ELR (cell line): ENCODE measurements around the gene OR10H5.
"Not testable (repeated sequence)": the region's sequence is repeated elsewhere in the genome, so short reads cannot be mapped to it uniquely, and the experiment has no call there.

ENCODE experiments used
- DNase-seq: peaks from one replicate; pipeline ENCODE4 v3.0.0-alpha.2; 2015; ENCODE audit warnings: low read depth

OR10H5 gene

DNA sequence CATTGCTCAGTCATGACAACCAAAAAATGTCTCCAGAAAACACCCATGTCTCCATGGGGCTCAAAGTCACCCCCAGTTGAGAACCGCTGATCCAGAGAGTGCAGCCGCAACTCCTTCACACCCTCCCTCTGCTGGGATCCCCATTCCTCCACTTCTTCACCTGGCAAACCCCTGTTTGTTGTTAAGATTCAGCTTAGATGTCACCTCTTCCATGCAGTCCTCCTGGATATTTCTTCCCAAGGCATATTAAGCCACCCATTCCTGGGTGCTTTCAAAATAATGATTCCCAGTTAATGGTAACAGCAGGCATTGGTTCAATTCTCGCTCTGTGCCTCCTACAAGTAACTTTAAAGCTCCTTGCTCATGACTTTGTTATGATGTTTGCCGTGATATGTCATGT is 24.0 kb downstream of the OR10H5 start:
- DNase-seq = no peak

DNA sequence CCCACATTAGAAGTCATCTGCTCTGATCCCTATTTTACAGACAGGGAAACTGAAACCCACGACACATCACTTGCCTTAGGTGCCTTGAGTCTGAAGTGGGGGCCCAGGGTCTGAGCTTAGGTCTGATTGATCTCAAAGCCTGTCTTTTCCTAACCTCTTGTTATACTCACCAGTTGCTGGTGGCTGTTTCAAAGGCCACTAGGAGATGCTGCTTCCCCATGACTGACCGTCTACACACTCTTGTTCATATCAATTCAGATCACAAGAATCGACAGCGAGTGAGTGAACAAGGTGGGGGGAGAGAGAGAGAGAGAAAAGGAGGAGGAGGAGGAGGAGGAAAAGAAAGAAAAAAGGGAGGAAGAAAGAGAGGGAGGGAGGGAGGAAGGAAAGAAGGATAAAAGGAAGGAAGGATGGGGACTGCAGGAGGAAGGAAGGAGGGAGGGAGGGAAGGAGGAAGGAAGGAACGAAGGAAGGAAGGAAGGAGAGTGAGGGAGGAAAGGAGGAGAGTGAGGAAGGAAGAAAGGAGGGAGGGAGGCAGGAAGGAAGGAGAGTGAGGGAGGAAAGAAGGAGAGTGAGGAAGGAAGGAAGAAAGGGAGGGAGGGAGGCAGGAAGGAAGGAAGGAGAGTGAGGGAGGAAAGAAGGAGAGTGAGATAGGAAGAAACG is 24.7 kb downstream of the OR10H5 start:
- DNase-seq = peak; percentile 6

DNA sequence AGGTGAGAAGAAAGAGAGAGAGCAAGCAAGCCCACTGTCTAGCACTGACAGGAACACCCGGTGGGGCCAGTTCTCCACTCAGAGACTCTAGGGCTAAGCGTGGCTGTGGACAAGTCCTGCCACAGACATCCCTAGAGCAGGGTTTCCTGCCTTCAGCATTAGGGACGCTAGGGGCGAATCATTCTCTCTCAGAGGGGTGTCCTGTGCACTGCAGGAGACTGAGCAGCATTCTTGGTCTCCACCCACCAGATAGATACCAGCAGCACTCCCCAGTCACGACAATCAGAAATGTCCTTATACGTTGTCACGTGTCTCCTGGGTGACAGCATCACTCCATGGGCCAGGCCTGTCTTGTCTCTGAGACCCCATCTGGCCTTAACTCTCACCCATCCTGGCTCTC is 26.5 kb downstream of the OR10H5 start:
- DNase-seq = no peak

DNA sequence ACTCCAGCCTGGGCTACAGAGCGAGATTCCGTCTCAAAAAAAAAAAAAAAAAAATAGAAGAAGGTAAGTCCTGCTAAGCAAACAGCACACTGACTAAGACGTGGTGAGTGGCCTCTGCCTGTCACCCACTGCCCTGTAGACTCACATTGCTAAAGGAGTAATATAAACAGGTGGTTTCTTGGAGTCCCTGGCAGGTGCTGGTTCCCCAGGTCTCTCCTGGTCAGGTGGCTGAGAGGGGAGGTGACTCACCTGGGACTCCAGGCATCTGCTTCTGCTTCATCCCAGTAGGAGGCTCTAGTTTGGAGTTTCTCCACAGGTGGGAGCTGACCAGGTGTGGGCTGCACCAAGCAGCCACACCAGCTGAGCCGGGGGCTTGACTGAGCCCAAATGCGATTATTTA is 27.8 kb downstream of the OR10H5 start, which contains the start of gene OR10H1:
Gene OR10H1, minus strand, starts transcription at position 359 of the 400 bp plus-strand sequence. CDS start 7,627 bp downstream, outside the sequence.
- no peak for DNase-seq

DNA sequence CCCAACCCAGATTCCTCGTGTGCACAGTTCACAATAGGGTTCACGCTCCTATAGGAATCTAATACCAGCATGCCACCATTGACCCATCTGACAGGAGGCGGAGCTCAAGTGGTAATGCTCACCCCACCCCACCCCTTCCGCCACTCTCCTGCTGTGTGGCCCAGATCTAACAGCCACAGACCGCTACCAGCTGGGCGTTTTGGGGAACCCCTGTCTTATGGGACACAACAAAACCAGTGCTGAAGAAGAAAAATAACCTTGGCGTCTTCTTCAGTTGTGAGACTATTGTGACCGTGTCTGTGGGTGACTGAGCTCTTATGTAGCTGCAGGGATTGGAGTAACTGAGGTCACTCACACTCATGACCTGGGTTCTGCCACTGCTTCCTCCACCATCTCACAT is 33.2 kb downstream of the OR10H5 start:
- DNase-seq = no peak

DNA sequence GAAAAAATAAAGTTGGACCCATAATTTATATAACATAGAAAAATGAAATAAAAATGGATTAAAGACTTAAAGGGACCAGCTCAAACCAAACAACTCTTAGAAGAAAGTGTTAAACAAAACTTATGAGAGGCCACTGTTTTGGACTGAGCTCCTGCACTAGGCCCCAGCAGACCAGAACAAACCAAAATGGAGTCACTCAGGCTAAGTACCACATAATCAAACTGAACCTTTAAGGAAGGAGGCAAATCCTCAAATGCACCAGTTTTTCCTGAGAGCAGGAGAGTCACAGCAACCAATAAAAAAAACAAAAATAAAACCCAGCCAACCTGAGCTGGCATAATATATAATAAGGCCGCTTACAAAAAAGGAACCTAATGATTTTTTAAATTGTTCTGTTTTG is 38.3 kb downstream of the OR10H5 start:
- no peak for DNase-seq

DNA sequence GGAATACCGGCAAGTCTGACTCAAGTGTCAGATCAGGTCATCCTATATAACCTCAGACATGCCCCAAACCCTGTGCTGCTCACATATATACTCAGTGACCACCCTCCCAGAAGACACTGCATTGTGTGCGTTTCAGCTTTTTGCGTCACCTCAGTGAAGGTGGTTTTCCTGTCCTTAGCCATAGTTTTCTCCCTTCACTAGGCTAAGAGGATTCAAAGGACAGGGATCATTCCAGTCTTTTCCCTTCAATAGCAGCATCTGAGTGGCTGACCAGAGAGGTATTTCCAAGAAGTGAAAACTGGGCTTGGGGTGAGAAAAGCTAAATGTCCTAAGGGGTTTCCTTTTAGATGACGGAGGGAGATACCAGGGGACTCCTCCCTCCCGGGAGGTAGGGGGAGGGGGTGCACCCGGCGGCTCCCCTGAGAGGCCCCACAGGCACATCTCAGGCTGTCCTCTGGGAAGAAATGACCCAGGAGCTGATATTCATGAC is 40.7 kb downstream of the OR10H5 start:
- DNase-seq = no peak

DNA sequence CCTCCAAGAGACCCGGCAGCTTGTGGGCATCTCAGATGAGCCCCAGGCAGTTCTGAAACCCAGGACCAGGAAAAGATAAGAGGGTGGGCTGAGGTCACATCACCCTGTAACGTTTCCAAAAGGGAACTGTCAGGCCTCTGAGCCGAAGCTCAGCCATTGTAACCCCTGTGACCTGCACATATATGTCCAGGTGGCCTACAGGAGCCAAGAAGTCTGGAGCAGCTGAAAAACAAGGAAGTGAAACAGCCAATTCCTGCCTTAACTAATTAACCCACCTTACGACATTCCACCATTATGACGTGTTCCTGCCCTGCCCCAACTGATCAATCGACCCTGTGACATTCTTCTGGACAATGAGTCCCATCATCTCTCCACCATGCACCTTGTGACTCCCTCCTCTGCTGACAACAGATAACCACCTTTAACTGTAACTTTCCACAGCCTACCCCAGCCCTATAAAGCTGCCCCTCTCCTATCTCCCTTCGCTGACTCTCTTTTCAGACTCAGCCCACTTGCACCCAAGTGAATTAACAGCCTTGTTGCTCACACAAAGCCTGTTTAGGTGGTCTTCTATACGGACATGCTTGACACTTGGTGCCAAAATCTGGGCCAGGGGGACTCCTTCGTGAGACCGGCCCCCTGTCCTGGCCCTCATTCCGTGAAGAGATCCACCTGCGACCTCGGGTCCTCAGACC is 41.3 kb downstream of the OR10H5 start:
- DNase-seq = not testable (repeated sequence)

DNA sequence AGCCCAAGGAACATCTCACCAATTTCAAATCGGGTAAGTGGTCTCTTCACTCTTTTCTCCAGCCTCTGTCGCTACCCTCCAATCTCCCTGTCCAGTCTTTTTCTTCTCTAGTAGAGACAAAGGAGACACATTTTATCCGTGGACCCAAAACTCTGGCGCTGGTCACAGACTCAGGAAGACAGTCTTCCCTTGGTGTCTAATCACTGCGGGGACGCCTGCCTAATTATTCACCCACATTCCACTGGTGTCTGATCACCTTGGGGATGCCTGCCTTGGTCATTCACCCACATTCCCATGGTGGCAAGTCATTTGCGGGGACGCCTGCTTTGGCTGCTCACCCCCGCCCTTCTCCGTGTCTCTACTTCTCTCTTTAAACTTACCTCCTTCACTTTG is 41.8 kb downstream of the OR10H5 start:
- DNase-seq = no peak

DNA sequence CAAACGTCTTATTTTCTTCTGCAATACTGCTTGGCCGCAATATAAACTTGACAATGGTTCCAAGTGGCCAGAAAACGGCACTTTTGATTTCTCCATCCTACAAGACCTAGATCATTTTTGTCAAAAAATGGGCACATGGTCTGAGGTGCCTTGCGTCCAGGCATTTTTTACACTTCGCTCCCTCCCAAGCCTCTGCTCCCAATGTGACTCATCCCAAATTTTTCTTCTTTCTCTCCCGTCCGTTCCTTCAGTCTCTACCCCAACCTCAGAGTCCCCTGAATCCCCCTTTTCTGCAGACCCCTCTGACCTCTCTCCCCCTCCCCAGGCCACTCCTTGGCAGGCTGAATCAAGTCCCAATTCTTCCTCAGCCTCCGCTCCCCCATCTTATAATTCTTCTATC is 42.3 kb downstream of the OR10H5 start:
- no peak for DNase-seq

DNA sequence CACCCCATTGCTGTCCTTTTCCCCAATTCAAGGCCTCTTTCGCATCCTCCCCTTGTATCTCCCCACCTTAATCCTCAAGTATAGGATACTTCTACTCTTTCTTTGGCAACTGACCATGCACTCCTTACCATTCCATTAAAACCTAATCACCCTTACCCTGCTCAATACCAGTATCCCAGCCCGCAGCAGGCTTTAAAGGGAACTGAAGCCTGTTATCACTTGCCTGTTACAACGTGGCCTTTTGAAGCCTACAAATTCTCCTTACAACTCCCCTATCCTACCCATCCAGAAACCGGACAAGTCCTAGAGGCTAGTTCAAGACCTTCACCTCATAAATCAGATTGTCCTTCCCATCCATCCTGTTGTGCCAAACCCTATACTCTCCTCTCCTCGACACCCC is 44.2 kb downstream of the OR10H5 start:
- DNase-seq = no peak

DNA sequence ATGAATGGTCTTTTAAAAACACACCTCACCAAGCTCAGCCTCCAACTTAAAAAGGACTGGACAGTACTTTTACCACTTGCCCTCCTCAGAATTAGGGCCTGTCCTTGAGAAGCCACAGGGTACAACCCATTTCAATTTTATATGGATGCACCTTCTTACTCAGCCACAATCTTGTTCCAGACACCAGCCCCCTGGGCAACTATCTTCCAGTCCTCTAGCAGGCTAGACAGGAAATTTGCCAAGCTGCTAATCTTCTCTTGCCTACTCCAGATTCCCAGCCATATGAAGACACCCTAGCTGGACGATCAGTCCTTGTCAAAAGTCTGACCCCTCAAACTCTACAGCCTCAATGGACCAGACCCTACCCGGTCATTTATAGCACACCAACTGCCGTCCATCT is 46.8 kb downstream of the OR10H5 start:
- DNase-seq = not testable (repeated sequence)

DNA sequence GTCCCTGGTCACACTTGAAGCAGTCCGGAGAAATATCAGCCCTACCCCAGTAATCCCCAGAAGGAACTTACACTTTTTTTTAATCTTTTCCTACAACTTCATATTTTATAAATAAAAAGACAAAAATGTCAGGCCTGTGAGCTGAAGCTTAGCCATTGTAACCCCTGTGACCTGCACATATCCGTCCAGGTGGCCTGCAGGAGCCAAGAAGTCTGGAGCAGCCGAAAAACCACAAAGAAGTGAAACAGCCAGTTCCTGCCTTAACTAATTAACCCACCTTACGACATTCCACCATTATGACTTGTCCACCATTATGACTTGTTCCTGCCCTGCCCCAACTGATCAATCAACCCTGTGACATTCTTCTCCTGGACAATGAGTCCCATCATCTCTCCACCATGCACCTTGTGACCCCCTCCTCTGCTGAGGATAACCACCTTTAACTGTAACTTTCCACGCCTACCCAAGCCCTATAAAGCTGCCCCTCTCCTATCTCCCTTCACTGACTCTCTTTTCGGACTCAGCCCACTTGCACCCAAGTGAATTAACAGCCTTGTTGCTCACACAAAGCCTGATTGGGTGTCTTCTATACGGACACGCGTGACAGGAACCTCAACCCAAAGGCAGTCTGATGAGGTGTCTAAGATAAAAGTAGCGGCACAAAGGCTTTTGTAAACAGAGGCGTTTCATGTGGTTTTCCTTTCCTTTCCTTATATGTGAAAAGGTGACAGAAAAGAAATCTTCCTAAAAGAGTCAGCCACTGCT is 48.3 kb downstream of the OR10H5 start:
- not testable (repeated sequence) for DNase-seq

DNA sequence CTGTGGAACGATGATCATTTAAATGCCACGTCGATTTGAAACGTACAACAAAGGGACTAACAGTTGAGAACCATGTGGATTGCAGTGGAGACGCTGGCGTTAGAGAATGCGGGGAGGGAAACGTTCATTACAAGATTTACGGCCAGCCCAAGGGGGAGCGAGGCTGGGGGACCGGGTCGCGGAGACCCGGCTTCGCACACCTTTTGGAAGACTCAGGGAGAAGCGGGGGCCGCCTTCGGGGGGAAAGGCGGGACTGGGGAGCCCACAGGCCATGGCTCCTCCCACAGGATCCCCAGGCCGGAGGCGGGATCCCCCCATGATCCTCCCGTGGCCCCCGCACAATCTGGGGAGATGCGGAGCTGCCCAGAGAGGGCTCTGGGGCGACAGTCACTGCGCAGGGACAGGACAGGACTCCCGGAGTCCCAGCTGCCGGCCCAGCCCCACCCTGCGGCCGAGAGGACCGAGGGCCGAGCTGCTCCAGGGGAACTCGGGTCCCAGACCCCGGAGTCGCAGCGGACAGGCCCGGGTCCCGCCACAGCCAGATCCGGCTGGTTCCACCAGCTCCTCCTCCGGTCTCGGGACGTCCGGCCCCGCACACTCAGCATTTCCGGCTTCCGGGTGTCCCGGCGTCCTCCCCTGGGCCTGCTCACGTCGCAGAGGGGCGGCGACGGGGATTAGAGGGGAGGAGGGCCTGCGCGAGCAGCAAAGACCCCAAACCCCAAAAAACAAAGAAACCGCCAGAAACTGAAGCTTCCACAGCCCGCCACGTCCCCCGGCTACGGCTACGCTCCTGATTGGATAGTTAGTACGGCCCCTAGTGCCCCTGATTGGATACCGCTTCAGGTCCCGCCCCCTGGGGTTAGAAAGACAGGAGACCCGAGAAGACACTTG is 49.1 kb downstream of the OR10H5 start:
- DNase-seq = peak; percentile 90

DNA sequence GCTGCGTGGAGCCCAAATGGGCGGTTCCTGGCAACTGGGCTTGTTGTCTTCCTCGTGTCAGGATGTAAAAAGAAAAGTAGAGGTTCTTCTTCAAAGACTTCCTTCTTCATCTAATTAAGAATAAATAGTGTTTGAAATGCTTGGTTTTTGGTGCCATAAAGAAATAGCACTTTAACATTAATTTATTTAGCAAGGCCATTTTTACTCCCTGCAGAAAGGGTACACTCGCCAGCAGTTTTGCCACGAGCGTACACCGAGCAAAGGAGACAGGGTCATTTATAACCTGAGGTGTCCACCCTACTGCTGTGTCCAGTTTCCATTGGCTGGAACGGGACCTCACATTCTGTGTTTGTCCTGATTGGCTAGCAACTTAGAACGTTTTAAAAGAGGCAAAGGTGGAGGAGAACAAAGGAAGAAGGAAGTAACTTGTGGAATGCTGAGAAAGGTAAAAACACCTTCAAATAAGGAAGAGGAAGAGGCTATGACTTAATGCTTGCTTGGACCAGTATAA is 49.8 kb downstream of the OR10H5 start:
- DNase-seq = no peak

DNA sequence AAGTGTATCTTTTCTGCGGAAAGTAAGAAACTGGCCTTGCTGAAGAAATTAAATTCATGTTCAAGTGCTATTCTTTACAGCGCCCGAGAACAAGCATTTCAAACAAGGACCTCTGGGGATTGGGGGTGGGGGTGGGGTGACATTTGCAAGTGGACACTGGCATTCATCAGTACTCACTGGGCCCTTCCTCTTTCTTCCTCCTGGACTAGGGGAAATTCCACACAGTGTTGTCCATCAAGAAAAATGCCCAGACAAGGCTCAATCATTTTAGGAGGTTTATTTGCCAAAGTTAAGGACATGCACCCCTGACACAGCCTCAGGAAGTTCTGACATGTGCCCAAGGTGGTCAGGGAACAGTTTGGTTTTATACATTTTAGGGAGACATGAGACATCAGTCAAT is 50.9 kb downstream of the OR10H5 start:
- no peak for DNase-seq

DNA sequence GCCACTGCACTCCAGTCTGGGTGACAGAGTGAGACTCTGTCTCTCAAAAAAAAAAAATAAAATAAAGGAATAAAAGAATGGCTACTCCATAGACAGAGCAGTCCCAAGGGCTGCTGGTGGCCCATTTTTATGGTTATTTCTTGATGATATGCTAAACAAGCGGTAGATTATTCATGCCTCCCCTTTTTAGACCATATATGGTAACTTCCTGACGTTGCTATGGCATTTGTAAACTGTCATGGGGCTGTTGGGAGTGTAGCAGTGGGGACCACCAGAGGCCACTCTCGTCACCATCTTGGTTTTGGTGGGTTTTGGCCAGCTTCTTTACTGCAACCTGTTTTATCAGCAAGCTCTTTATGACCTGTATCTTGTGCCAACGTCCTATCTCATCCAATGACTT is 52.4 kb downstream of the OR10H5 start:
- DNase-seq = not testable (repeated sequence)

DNA sequence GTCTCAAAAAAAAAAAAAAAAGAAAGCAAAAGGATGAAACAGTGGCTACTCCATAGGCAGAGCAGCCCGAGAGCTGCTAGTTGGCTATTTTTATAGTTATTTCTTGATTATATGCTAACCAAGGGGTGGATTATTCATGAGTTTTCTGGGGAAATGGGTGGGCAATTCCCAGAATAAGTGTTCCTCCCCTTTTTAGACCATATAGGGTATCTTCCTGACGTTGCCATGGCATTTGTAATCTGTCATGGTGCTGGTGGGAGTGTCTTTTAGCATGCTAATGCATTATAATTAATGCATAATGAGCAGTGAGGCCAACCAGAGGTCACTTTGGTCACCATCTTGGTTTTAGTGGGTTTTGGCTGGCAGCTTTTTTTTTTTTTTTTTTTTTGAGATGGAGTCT is 53.4 kb downstream of the OR10H5 start:
- DNase-seq = no peak

DNA sequence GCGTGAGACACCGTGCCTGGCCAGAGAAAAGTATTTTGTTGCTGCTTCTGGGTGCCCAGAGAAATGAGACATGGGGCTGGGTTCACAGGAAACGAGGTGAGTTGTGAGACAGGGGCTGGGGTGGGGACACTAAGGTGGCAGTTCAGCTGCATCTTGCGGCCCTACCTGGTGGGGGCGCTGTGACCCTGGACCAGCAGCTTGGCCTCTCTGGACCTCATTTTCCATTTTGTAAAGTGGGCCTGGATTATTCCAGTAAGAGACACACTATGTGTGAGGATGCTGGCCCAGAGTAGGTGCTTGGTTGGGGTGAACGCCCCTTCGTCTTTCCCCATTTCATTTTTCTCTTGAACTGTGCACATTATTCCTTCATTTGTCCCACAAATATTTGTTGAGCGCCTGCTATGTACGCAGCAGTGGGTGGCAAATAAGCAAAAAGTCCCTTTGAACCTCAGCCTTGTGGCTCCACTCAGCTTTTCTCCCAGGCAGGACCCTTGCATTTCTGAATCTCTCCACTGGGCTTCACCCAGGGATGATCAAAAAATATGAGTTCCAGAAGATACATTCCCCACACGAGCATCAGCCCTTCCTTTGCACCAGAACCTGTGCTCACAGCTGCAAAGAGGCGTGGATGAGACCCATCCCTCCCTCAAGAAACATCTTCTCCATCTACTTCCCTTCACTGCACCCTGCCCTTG is 54.6 kb downstream of the OR10H5 start:
- DNase-seq = no peak

DNA sequence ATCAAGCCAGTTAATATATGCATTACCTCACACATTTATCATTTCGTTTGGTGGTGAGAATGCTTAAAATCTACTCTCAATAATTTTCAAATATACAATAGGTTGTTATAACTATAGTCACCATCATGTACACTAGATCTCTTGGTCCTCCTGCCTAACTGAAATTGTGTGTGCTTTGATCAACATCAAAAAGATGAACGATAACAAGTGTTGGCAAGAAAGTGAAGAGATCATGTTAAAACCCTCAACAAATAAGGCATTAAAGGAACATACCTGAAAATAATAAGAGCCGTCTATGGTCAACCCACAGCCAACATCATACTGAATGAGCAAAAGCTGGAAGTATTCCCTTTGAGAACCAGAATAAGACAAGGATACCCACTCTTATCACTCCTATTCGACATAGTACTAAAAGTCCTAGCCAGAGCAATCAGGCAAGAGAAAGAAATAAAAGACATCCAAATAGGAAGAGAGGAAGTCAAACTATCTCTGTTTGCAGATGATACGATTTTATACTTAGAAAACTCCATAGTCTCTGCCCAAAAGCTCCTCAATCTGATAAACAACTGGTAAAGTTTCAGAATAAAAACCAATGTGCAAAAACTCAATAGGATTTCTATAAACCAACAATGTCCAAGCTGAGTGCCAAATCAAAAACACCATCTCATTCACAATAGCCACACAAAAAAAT is 55.9 kb downstream of the OR10H5 start:
- no peak for DNase-seq

DNA sequence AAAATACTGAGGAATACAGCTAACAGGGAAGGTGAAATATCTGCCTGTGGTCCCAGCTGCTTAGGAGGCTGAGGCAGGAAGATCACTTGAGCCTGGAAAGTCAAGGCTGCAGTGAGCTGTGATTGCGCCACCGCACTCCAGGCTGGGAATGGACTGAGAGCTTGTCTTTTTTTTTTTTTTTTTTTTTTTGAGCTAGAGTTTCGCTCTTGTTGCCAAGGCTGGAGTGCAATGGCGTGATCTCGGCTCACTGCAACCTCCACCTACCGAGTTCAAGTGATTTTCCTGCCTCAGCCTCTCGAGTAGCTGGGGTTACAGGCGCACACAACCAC is 56.4 kb downstream of the OR10H5 start:
- not testable (repeated sequence) for DNase-seq
